ENCODE data around the gene MYL3. TPM values are rescaled to one million over a fixed set of nuclear protein-coding genes. Genes with fewer than 3 reads are reported as not detected.
"Not testable (repeated sequence)": the region's sequence is repeated elsewhere in the genome, so short reads cannot be mapped to it uniquely, and the experiment has no call there.

The MYL3 gene
- total RNA-seq, 3 donors from 2014 or later = 5.9 to 8.5 (median 6.2) TPM

DNA sequence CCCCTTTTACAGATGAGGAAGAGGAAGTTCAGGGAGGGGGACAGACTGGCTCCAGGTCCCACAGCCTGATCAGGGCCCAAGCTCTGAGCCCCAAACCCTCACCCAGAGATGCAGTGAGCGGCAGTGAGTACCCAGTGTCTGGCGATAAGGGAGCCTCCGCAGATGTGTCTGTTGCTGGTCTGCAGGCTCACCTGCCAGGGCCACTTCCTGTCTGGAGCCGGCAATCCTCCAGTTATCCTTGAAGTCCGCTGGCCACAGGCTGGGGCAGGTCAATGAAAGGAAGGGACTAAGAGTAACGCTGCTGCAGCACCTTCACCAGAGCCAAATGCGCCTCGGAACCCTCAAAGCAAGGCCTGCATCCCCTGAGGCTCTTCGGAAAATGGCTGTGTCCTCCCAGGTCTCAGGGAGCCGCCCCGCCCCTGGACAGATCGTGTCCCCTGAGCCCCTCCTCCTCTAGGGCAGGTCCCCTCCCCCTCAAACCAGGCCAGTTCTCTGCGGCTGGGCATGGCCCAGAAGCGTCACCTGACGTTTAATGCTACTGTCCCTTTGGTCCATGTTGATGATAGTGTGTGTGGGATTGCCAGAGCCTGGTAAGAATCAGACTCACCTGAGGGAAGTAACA, 51.5 kb downstream of the MYL3 start:
- H3K27ac ChIP-seq = peak overlapping the region; percentile 72 to 75
- intact Hi-C loops (cut with DNase I; ENCODE audit: low total_unique reads) = no loop called here
- H3K9me3 ChIP-seq = no peaks in the 10 kb centered on the region
- peak in 1 of 2 donors; percentile 25 for DNase-seq (ENCODE audit: low spot score in 2 of 2)
- no peaks in the 10 kb centered on the region for H3K4me1 ChIP-seq
- peak overlapping the region; percentile 29 to 70 (median 62) for H3K4me3 ChIP-seq
- H3K36me3 ChIP-seq = no peaks in the 10 kb centered on the region
- no peaks in the 10 kb centered on the region for H3K27me3 ChIP-seq
- TF ChIP-seq POLR2AphosphoS5 (IDR thresholded peaks at IDR 0.05) (no peak), POLR2A (IDR thresholded peaks at IDR 0.05) (no peak)
- TF ChIP-seq, protein P1, sequence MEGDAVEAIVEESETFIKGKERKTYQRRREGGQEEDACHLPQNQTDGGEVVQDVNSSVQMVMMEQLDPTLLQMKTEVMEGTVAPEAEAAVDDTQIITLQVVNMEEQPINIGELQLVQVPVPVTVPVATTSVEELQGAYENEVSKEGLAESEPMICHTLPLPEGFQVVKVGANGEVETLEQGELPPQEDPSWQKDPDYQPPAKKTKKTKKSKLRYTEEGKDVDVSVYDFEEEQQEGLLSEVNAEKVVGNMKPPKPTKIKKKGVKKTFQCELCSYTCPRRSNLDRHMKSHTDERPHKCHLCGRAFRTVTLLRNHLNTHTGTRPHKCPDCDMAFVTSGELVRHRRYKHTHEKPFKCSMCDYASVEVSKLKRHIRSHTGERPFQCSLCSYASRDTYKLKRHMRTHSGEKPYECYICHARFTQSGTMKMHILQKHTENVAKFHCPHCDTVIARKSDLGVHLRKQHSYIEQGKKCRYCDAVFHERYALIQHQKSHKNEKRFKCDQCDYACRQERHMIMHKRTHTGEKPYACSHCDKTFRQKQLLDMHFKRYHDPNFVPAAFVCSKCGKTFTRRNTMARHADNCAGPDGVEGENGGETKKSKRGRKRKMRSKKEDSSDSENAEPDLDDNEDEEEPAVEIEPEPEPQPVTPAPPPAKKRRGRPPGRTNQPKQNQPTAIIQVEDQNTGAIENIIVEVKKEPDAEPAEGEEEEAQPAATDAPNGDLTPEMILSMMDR (IDR thresholded peaks at IDR 0.05) = no peak

DNA sequence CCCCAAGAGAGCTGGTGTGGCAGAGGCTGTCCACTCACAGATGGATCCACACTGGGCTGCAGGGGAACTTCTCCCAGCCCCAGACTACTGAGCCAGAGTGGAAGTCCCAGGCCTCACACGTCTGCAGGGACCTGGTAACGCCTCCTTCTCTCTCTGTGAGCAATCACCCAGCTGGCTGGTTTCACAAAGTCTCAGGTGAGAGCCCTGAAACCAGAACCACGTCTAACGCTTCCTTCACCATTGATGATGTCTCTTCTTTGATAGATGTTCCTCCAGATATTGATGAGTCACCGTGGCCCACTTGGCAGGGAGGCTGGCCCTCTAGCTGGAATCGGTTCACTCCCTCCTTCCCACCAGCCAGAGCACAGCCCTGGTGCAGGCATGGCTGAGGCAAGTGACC, 54.5 kb downstream of the MYL3 start:
- H3K4me3 ChIP-seq; H3K4me1 ChIP-seq; H3K27me3 ChIP-seq; H3K9me3 ChIP-seq; H3K36me3 ChIP-seq; intact Hi-C loops (cut with DNase I; ENCODE audit: low total_unique reads); DNase-seq (ENCODE audit: low spot score in 2 of 2); H3K27ac ChIP-seq: not testable (repeated sequence)

Other genes with a start within 250 kb of the MYL3 start
- gene ALS2CL, start 169.8 kb downstream of the MYL3 start, total RNA-seq = 10 to 100 TPM in 2 of 3 donors, 1 to 10 TPM in 1; 6.7 to 22.9 (median 20.6) TPM
- gene TMIE, start 162.1 kb downstream of the MYL3 start, total RNA-seq = not detected
- gene PRSS50, start 145.6 kb downstream of the MYL3 start, total RNA-seq = 1 to 10 TPM in 2 of 3 donors, not detected in 1; 2.9 to 3.6 TPM
- gene PTH1R, start 14.3 kb upstream of the MYL3 start, total RNA-seq = 10 to 100 TPM in 2 of 3 donors, 1 to 10 TPM in 1; 4.7 to 38.2 (median 13.4) TPM
- 10 to 100 TPM; 27.0 to 50.2 (median 43.9) TPM for gene CCDC12, start 113.3 kb upstream of the MYL3 start, total RNA-seq
- gene NBEAL2, start 116.2 kb upstream of the MYL3 start, total RNA-seq = 10 to 100 TPM; 16.8 to 58.3 (median 54.4) TPM

Data from breast epithelium (tissue), 4 donors.